Endothelial cell of umbilical vein (primary cell): ENCODE results near the gene MYOZ3. TPM values are rescaled to one million over a fixed set of nuclear protein-coding genes. Genes with fewer than 3 reads are reported as not detected.
A peak's percentile ranks its signal among the peaks of the same experiment; 100 is the strongest.

Experiments used
- BruUV-seq: library from RNA; stranded (reverse); fragments of 400-500 nt; replicated peaks from 2 replicates; lab custom pipeline; 2021; lab: Mats Ljungman, UMichigan
- CTCF ChIA-PET: fragments of 300-600, 350-600 bp; sonication (Branson Sonifier 250); formaldehyde crosslinking; loops from one replicate; lab custom pipeline; 2021; ENCODE audit warnings: antibody characterized with exemption, inconsistent platforms; lab: Charles Lee
- POLR2A ChIA-PET: fragments of 300-600, 350-600 bp; sonication (Branson Sonifier 250); formaldehyde crosslinking; loops from one replicate; lab custom pipeline; 2021; ENCODE audit warnings: antibody characterized with exemption, inconsistent platforms; lab: Charles Lee
- DNase-seq: peaks from one replicate; pipeline ENCODE4 v3.0.0-alpha.2; 2011; ENCODE audit warnings: low read depth, low spot score
- FAIRE-seq: peaks from 2 replicates; lab custom pipeline; 2011; peaks lifted over from hg19 to GRCh38; lab: Jason Lieb, UNC
- H2AFZ ChIP-seq: 2 replicates; pipeline ENCODE4 v1.6.0; 2012; ENCODE audit warnings: low read depth, low read length, control low read depth, inconsistent platforms
- H3K27ac ChIP-seq: 2 replicates; pipeline ENCODE4 v1.5.1; 2011; ENCODE audit warnings: low read depth, mild to moderate bottlenecking, control low read depth, low read length, moderate library complexity; ENCODE audit not compliant: insufficient read depth
- H3K27me3 ChIP-seq, 2 experiments: 2 replicates each; pipeline versions ENCODE4 v1.6.0 to v1.6.1; 2011; ENCODE audit warnings: low read length in 2 of 2, mixed read lengths in 1 of 2; ENCODE audit not compliant: control insufficient read depth in 2 of 2, insufficient read depth in 2 of 2
- H3K36me3 ChIP-seq, 2 experiments: 2 replicates in 1 of 2; 3 replicates in 1 of 2; pipeline ENCODE4 v1.5.1; 2011; ENCODE audit warnings: low read length in 2 of 2, mild to moderate bottlenecking in 1 of 2, moderate library complexity in 1 of 2; ENCODE audit not compliant: control insufficient read depth in 2 of 2, insufficient read depth in 2 of 2; ENCODE audit errors: extremely low read depth in 1 of 2
- H3K4me1 ChIP-seq: 3 replicates; pipeline ENCODE4 v1.5.1; 2011; ENCODE audit warnings: mild to moderate bottlenecking, low read length; ENCODE audit not compliant: control insufficient read depth, insufficient read depth; ENCODE audit errors: extremely low read depth
- H3K4me2 ChIP-seq: 2 replicates; pipeline ENCODE4 v1.6.1; 2011; ENCODE audit warnings: low read length, control low read depth, mixed read lengths; ENCODE audit not compliant: insufficient read depth
- H3K4me3 ChIP-seq, 3 experiments: fragments of 200-600 bp in 1 of 3; sonication (generic), shearing (Covaris generic) in 1 of 3; replicated peaks in 1 of 3; 2 replicates each; pipeline ENCODE4 v1.5.1; 2011 to 2016; ENCODE audit warnings: control low read depth in 3 of 3, low read length in 3 of 3, mild to moderate bottlenecking in 2 of 3, inconsistent platforms in 1 of 3, low read depth in 1 of 3, moderate library complexity in 1 of 3; ENCODE audit not compliant: insufficient read depth in 1 of 3
- H3K79me2 ChIP-seq: 2 replicates; pipeline ENCODE4 v1.6.0; 2012; ENCODE audit warnings: low read length, inconsistent platforms; ENCODE audit not compliant: control insufficient read depth, insufficient read depth
- H3K9ac ChIP-seq: replicated peaks from 2 replicates; pipeline ENCODE3; 2011; ENCODE audit warnings: low read length, control low read depth; ENCODE audit not compliant: insufficient read depth; ENCODE audit errors: extremely low read depth
- H3K9me1 ChIP-seq: replicated peaks from 3 replicates; pipeline ENCODE4 v1.6.0; 2011; ENCODE audit warnings: mild to moderate bottlenecking, low read length; ENCODE audit not compliant: control insufficient read depth, insufficient read depth; ENCODE audit errors: extremely low read depth
- H3K9me3 ChIP-seq: replicated peaks from 2 replicates; pipeline ENCODE4 v1.5.1; 2012; ENCODE audit warnings: low read length, inconsistent platforms; ENCODE audit not compliant: control insufficient read depth, insufficient read depth
- H4K20me1 ChIP-seq: replicated peaks from 2 replicates; pipeline ENCODE3; 2011; ENCODE audit warnings: mild to moderate bottlenecking, low read length; ENCODE audit not compliant: control insufficient read depth, insufficient read depth; ENCODE audit errors: extremely low read depth
- CTCF ChIP-seq, 2 donors: IDR thresholded peaks; 1 replicate in 1 of 2; 2 replicates in 1 of 2; pipeline ENCODE4 v1.5.1; 2011; ENCODE audit warnings: low read length in 2 of 2, mild to moderate bottlenecking in 2 of 2, moderate library complexity in 2 of 2, control low read depth in 1 of 2, inconsistent platforms in 1 of 2, low read depth in 1 of 2; ENCODE audit not compliant: insufficient read depth in 1 of 2; ENCODE audit errors: extremely low read depth in 1 of 2
- GATA2 ChIP-seq: IDR thresholded peaks from 2 replicates; pipeline ENCODE4 v1.7.0; 2011; ENCODE audit warnings: low read depth, mild to moderate bottlenecking, moderate library complexity, mixed read lengths, low read length; ENCODE audit not compliant: insufficient read length, insufficient read depth
- MYC ChIP-seq: IDR thresholded peaks from one replicate; pipeline ENCODE4 v1.6.1; 2011; ENCODE audit warnings: mild to moderate bottlenecking, low read depth, low read length
- POLR2AphosphoS5 ChIP-seq: IDR thresholded peaks from 2 replicates; pipeline ENCODE4 v1.6.1; 2012; ENCODE audit warnings: low read depth, mild to moderate bottlenecking, control low read depth, low read length, moderate library complexity; ENCODE audit not compliant: insufficient read depth
- dilution Hi-C: fragments of 300-500 bp; cut with MboI; formaldehyde crosslinking; loops from one replicate; pipeline ENCODE4 v1.15.0; 2019; ENCODE audit warnings: low sequenced_read_pairs; ENCODE audit not compliant: extremely low pct_ligation_motif_present
- intact Hi-C: fragments of 100-400 bp; cut with micrococcal nuclease; formaldehyde crosslinking; loops from one replicate; pipeline ENCODE4 v1.10.0; 2022
- polyA plus RNA-seq, 4 experiments: library from polyadenylated mRNA; depleted of rRNA in 3 of 4; stranded (reverse) in 3 of 4; unstranded in 1 of 4; fragments of >200 nt; gene quantifications; 2 replicates each; pipeline versions ENCODE4 v1.2.1 to v1.2.3, GENCODE V29; 2011 to 2012; ENCODE audit warnings: missing spikeins in 1 of 4
- total RNA-seq: library from RNA; stranded (reverse); gene quantifications from 2 replicates; pipeline ENCODE4 v1.2.3, GENCODE V29; 2021

MYOZ3 gene
- total and polyA plus RNA-seq, 2 donors (not counting 3 experiments of a cell fraction or from before 2014, with no cell fraction given): 0.43 to 1.1 TPM

DNA sequence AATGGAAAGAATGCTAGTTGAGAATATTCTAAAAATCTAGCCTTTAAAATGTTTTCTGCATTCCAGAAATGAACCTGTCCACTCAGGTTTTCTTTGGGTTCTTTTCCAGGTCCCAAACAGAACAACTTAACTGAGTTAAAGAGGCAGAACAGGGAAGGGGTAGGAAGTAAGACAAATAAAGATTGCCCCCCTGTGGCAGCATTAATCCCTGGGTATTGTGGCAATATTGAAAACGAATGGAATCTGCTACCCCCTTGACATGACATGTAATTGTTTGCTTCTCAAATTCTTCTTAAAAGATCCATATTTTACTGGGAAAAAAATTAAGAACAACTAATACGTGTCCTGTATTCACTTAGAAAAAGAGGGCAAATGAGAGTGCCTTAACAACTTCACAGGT is 49.1 kb downstream of the MYOZ3 start:
- no peak for FAIRE-seq

More for the DNA sequence above, 49.1 kb downstream of the MYOZ3 start:
- Histone ChIP-seq H3K4me1 (peaks cover 10% of the 10 kb centered on the region), H3K9me3 (no peaks in the 10 kb centered on the region), H3K4me3 (no peak overlapping the region), H3K27me3 (no peaks in the 10 kb centered on the region), H3K79me2 (no peaks in the 10 kb centered on the region), H3K9me1 (no peaks in the 10 kb centered on the region), H2AFZ (no peak overlapping the region), H3K9ac (no peak overlapping the region), H3K4me2 (no peak overlapping the region), H3K27ac (no peak overlapping the region), H3K36me3 (peaks cover 15 to 22% of the 10 kb centered on the region in 2 experiments), H4K20me1 (no peaks in the 10 kb centered on the region)
- DNase-seq: peak; percentile 36
- POLR2A ChIA-PET: no interaction called here
- no TSS peak for BruUV-seq
- dilution Hi-C loops: no loop called here
- CTCF ChIA-PET: no interaction called here
- intact Hi-C loops: loop anchor here (1.0 kb wide), 1 partner anchor 149 kb away; no protein-coding TSS in a partner anchor
- TF ChIP-seq MYC: no peak
- TF ChIP-seq GATA2: no peak
- peak; percentile 10 to 29 for TF ChIP-seq CTCF (IDR thresholded peaks at IDR 0.05; ENCODE audit: extremely low read depth in 1 of 2, insufficient read depth in 1 of 2, low read depth in 1 of 2, low read length in 2 of 2)
- no peak for TF ChIP-seq POLR2AphosphoS5
